T-cell (primary cell): ENCODE measurements around the gene VWF. TPM values are rescaled to one million over a fixed set of nuclear protein-coding genes. Genes with fewer than 3 reads are reported as not detected.

ENCODE experiments used
- ATAC-seq, 4 experiments: fragments of 200-7000 bp in 3 of 4; fragments of 150-1000 bp in 1 of 4; cut with Tn5 transposase; replicated peaks in 1 of 4; 1 replicate in 3 of 4; 2 replicates in 1 of 4; pipeline ENCODE4 v1.10.0; 2021; ENCODE audit warnings: moderate library complexity in 3 of 4, mild to moderate bottlenecking in 2 of 4, moderate number of reproducible peaks in 1 of 4
- CTCF ChIA-PET, 2 donors: fragments of 300-600 bp; sonication (Branson Sonifier 250); formaldehyde crosslinking; loops; one replicate each; lab custom pipeline; 2022; ENCODE audit warnings: antibody characterized with exemption in 2 of 2; lab: Charles Lee
- POLR2A ChIA-PET, 2 donors: fragments of 300-600 bp; sonication (Branson Sonifier 250); formaldehyde crosslinking; loops; one replicate each; lab custom pipeline; 2022; ENCODE audit warnings: antibody characterized with exemption in 2 of 2; lab: Charles Lee
- DNase-seq, 35 experiments: peaks; one replicate each; pipeline versions ENCODE4 v3.0.0 to v3.0.0-alpha.2; 2013 to 2023
- H3K27ac ChIP-seq: one replicate; pipeline ENCODE4 v1.5.1; 2013; ENCODE audit warnings: low read length
- H3K27me3 ChIP-seq, 2 experiments: replicated peaks in 1 of 2; 1 replicate in 1 of 2; 2 replicates in 1 of 2; pipeline versions ENCODE4 v1.6.1 to v1.7.0; 2013; ENCODE audit warnings: low read length in 1 of 2, mixed read lengths in 1 of 2; ENCODE audit not compliant: control insufficient read depth in 2 of 2, insufficient read depth in 2 of 2; ENCODE audit errors: extremely low read depth in 1 of 2
- H3K36me3 ChIP-seq, 2 donors: 1 replicate in 1 of 2; 2 replicates in 1 of 2; pipeline versions ENCODE4 v1.6.1 to v1.7.0; 2013; ENCODE audit warnings: low read length in 1 of 2; ENCODE audit not compliant: control insufficient read depth in 2 of 2, insufficient read depth in 1 of 2; ENCODE audit errors: extremely low read depth in 1 of 2
- H3K4me1 ChIP-seq, 2 experiments: 1 replicate in 1 of 2; 2 replicates in 1 of 2; pipeline versions ENCODE4 v1.6.1 to v1.7.0; 2013; ENCODE audit warnings: low read length in 2 of 2, mixed read lengths in 1 of 2; ENCODE audit not compliant: insufficient read depth in 2 of 2, control insufficient read depth in 1 of 2; ENCODE audit errors: extremely low read depth in 1 of 2
- H3K4me3 ChIP-seq, 2 donors: 1 replicate in 1 of 2; 2 replicates in 1 of 2; pipeline versions ENCODE4 v1.5.1 to v1.7.0; 2013; ENCODE audit warnings: mild to moderate bottlenecking in 2 of 2, low read length in 1 of 2, moderate library complexity in 1 of 2; ENCODE audit not compliant: control insufficient read depth in 1 of 2; ENCODE audit errors: extremely low read depth in 1 of 2
- H3K9me3 ChIP-seq: 2 replicates; pipeline ENCODE4 v1.7.0; 2013
- H3K27ac Mint-ChIP-seq, 2 donors: one replicate each; pipeline ENCODE4 v1.8.0; 2020 to 2021; ENCODE audit warnings: mild to moderate bottlenecking in 2 of 2, mixed read lengths in 2 of 2
- H3K27me3 Mint-ChIP-seq, 2 donors: one replicate each; pipeline ENCODE4 v1.8.0; 2021 to 2022; ENCODE audit warnings: mixed read lengths in 2 of 2
- H3K36me3 Mint-ChIP-seq: one replicate; pipeline ENCODE4 v1.8.0; 2021; ENCODE audit warnings: mixed read lengths
- H3K4me1 Mint-ChIP-seq, 3 donors: one replicate each; pipeline ENCODE4 v1.8.0; 2020 to 2022; ENCODE audit warnings: mixed read lengths in 3 of 3, mild to moderate bottlenecking in 1 of 3
- H3K4me3 Mint-ChIP-seq, 3 donors: one replicate each; pipeline ENCODE4 v1.8.0; 2020 to 2022; ENCODE audit warnings: mild to moderate bottlenecking in 3 of 3, mixed read lengths in 3 of 3, moderate library complexity in 3 of 3
- H3K9me3 Mint-ChIP-seq, 3 donors: one replicate each; pipeline ENCODE4 v1.8.0; 2020 to 2022; ENCODE audit warnings: mixed read lengths in 3 of 3
- WGBS: methylation state at CpG from one replicate; pipeline ENCODE4 v1.1.5; 2013; ENCODE audit warnings: missing lambda C conversion rate; ENCODE audit not compliant: insufficient coverage; 5-methylcytosine and 5-hydroxymethylcytosine counted together
- total RNA-seq, 35 experiments: library from RNA in 6 of 35; stranded (reverse) in 6 of 35; fragments of 120-200 nt in 1 of 35; gene quantifications; one replicate each; pipeline versions ENCODE4 v1.2.1 to v1.2.4 and lab custom pipeline; 2013 to 2026

VWF gene
- total RNA-seq, 5 donors from 2014 or later (not counting 1 experiment from before 2014, with no cell fraction given): 0.13 to 0.90 (median 0.74) TPM; not detected in 1

DNA sequence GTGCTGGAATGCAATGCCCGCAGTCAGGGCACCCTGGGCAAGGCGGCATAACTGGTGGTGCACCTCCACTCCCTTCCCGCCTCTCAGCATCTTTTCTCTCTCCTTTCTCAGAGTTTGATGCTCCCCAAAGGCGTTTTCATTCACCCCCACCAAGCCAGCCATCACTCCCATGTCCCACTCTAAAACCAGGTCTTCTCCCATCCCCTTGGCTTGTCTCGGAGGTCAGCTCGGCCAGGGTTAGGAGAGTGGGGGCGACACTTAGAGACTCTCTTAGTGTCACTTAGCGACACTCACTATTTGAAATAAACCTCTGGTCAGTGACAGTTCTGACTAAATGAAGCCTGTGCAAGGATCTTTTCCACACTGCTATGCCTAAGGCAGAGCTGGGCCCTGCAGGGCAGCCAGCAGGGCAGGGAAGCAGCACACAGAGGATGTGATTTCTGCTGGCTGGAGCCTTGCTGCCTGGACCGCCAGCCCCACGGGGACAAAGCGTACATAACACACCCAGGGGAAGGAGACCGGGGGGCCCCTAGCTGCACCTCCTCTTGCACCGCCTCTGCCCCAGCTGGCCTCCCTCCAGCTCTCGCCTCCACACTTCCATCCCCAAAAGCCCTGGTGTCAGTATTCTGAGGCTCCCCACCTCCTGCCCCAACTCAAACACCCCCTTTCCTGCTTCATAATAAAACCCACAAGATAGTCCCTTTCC is 64.5 kb downstream of the VWF start:
- Histone ChIP-seq H3K4me1 (peaks cover 0 to 13% of the 10 kb centered on the region in 2 experiments), H3K27ac (no peak overlapping the region), H3K27me3 (peaks cover 0 to 56% of the 10 kb centered on the region in 2 experiments), H3K9me3 (no peaks in the 10 kb centered on the region), H3K36me3 (no peaks in the 10 kb centered on the region), H3K4me3 (no peak overlapping the region)
- Mint-ChIP-seq H3K9me3 (no peaks in the 10 kb centered on the region), H3K27me3 (peaks cover 0 to 29% of the 10 kb centered on the region in 2 donors), H3K4me3 (no peak overlapping the region), H3K27ac (no peak overlapping the region), H3K36me3 (no peaks in the 10 kb centered on the region), H3K4me1 (peaks cover 0 to 9% (median 8%) of the 10 kb centered on the region in 3 donors)
- ATAC-seq (no peak), DNase-seq (no peak)
- 71% methylated on average over 13 of the region's 14 CpGs for WGBS
- ChIA-PET POLR2A (no interaction called here), CTCF (no interaction called here)

DNA sequence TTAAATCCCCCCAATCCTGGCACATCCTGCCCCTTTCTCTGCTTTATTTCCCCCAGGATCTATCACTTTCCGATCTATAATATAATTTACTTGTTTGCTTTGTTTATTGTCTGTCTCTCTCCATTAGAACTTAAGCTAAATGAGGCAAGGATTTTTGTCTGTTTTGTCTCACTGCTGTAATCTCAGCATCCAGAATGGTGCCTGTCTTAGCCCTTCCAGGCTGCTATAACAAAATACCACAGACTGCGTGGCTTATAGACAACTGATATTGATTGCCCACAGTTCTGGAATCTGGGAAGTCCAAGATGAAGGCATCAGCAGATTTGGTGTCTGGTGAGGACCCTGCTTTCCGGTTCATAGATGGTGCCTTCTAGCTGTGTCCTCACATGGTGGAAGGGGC is 65.2 kb downstream of the VWF start:
- H3K9me3 ChIP-seq: no peaks in the 10 kb centered on the region
- peaks cover 0 to 9% (median 8%) of the 10 kb centered on the region in 3 donors for H3K4me1 Mint-ChIP-seq
- ChIA-PET CTCF (no interaction called here), POLR2A (no interaction called here)
- H3K4me3 ChIP-seq: no peak overlapping the region
- DNase-seq (no peak), ATAC-seq (no peak)
- no peak overlapping the region for H3K27ac Mint-ChIP-seq
- WGBS: no CpG with 5 or more reads among the region's 3 CpGs
- no peaks in the 10 kb centered on the region for H3K36me3 Mint-ChIP-seq
- H3K4me3 Mint-ChIP-seq: no peak overlapping the region
- H3K4me1 ChIP-seq: peaks cover 0 to 13% of the 10 kb centered on the region in 2 experiments
- peaks cover 0 to 29% of the 10 kb centered on the region in 2 donors for H3K27me3 Mint-ChIP-seq
- peaks cover 0 to 53% of the 10 kb centered on the region in 2 experiments for H3K27me3 ChIP-seq
- no peaks in the 10 kb centered on the region for H3K36me3 ChIP-seq
- H3K27ac ChIP-seq: no peak overlapping the region
- no peaks in the 10 kb centered on the region for H3K9me3 Mint-ChIP-seq

DNA sequence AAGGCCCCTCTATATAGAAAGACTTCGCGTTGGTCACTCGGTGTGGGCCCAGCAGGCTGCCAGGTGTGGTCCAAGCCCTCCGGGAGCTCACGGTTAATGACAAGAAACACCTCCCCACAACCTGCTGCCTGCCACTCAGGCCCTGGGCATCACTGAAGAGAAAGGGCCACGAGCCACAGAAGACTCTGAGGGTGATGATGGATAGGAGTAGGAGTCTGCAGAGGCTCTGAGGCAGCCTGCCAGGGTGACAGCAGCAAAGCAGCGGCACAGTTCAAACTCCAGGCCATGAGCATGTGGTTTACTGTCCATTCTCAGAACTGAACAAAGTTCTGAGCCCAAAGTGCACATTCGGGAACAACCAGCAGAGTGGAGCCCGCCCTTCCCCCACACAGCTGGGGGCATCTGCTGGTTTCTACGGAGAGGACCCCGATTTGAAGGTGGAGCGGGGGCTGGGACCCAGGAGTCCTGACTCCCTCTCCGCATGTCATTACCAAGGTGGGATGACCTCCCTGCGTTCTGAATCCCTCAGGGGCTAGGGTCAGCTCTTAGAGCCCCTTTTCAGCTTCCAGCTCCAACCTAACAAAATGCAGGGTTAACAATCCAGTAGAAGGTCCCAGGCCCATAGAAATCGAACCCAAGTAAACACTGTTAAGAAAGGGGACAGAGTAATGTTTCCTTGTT is 65.8 kb downstream of the VWF start:
- CTCF ChIA-PET: interaction anchor here (0.7 to 1.1 kb wide), 3 partner anchors 9 to 225 kb away, joined by 3 to 7 read pairs (median 6); no protein-coding TSS in a partner anchor
- WGBS: 91% methylated on average over 8 of the region's 15 CpGs
- peaks cover 0 to 48% of the 10 kb centered on the region in 2 experiments for H3K27me3 ChIP-seq
- ATAC-seq: no peak
- H3K4me3 ChIP-seq: no peak overlapping the region
- H3K4me1 ChIP-seq: peaks cover 0 to 13% of the 10 kb centered on the region in 2 experiments
- POLR2A ChIA-PET: no interaction called here
- H3K36me3 ChIP-seq: no peaks in the 10 kb centered on the region
- Mint-ChIP-seq H3K36me3 (no peaks in the 10 kb centered on the region), H3K4me1 (peaks cover 0 to 9% (median 8%) of the 10 kb centered on the region in 3 donors), H3K27me3 (peaks cover 0 to 26% of the 10 kb centered on the region in 2 donors), H3K27ac (no peak overlapping the region), H3K9me3 (no peaks in the 10 kb centered on the region), H3K4me3 (peak overlapping the region in 1 of 3 donors; percentile 18)
- H3K9me3 ChIP-seq: no peaks in the 10 kb centered on the region
- DNase-seq: no peak
- no peak overlapping the region for H3K27ac ChIP-seq

DNA sequence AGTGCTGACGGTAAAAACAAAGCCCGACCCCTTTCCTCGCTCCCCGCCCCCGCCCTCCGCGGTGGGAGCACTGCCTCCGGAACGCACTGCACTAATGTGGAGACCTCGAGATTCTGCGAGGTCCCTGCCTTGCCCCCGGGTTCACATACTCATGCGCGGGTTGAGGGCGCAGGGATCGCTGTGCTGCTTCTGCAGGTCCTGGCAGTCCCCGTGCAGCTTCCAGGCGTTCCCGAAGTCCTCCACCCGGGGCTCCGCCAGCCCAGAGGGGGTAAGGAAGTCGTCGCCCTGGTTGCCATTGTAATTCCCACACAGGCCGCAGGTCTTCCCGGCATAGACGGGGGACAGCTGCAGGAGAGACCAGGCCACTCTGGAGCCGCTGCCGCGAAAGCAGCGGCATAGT is 66.8 kb downstream of the VWF start:
- Histone ChIP-seq H3K36me3 (no peaks in the 10 kb centered on the region), H3K4me1 (peaks cover 0 to 9% of the 10 kb centered on the region in 2 experiments), H3K27ac (no peak overlapping the region), H3K27me3 (peaks cover 0 to 44% of the 10 kb centered on the region in 2 experiments), H3K4me3 (no peak overlapping the region), H3K9me3 (no peaks in the 10 kb centered on the region)
- CTCF ChIA-PET: interaction anchor here (0.6 to 1.1 kb wide), 4 partner anchors 8 to 607 kb away, joined by 3 to 7 read pairs (median 6); no protein-coding TSS in a partner anchor
- Mint-ChIP-seq H3K36me3 (no peaks in the 10 kb centered on the region), H3K4me3 (peak overlapping the region in 1 of 3 donors; percentile 18), H3K4me1 (peaks cover 0 to 6% (median 0%) of the 10 kb centered on the region in 3 donors), H3K27ac (no peak overlapping the region), H3K9me3 (no peaks in the 10 kb centered on the region), H3K27me3 (peaks cover 0 to 26% of the 10 kb centered on the region in 2 donors)
- DNase-seq (no peak), ATAC-seq (no peak)
- POLR2A ChIA-PET: interaction anchor here in 1 of 2 donors (0.6 kb wide), 1 partner anchor 38 kb away, joined by 8 read pairs; no protein-coding TSS in a partner anchor
- 93% methylated on average over 28 of the region's 30 CpGs for WGBS

DNA sequence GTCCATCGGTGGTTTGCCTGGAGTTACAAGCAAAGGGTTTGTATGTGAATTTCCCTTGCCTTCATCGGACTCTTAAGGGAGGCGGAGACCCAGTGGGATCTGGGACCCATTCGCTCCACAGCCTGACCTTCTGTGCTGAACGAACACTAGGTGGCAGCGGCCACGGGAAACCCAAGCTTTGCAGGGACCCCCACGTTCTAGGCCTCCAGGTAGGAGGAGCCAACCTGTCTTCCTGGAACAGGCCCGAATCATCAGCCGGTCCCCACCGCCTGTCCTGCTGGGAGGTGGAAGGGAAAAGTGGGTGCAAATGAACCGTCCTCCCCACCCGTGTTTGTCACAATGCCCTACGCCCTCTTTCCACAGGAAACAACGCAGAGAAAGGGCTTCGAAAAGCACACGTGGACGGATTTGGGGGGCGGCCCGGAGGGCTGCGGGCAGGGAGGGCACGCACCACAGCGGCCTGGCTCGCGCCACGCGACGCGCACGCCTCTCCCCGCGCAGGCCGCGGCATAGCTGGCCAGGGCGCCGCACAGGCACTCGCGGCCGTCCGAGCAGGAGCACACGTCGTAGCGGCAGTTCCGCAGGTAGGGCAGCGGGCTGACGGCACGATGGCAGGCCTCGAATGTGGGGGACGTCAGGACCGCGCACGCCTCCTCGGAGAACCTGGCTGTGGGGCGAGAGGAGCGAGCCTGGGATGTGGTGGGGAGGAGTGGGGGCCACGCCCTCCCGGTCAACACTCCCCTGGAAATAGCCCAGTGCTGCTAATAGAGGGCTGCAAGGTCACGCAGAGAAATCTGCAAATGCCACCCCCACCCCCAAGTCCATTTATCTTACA is 67.8 kb downstream of the VWF start:
- H3K4me1 ChIP-seq: peaks cover 0 to 9% of the 10 kb centered on the region in 2 experiments
- H3K27ac ChIP-seq: no peak overlapping the region
- peaks cover 0 to 47% of the 10 kb centered on the region in 2 experiments for H3K27me3 ChIP-seq
- peak; percentile 79 to 94 (median 84) for ATAC-seq
- Mint-ChIP-seq H3K27me3 (peaks cover 0 to 28% of the 10 kb centered on the region in 2 donors), H3K4me3 (peak overlapping the region; percentile 57 to 75 (median 64)), H3K4me1 (peaks cover 0 to 6% (median 0%) of the 10 kb centered on the region in 3 donors), H3K36me3 (no peaks in the 10 kb centered on the region), H3K27ac (peak overlapping the region in 1 of 2 donors; percentile 68), H3K9me3 (no peaks in the 10 kb centered on the region)
- peak overlapping the region; percentile 24 to 42 for H3K4me3 ChIP-seq
- 27% methylated on average over 47 of the region's 58 CpGs for WGBS
- H3K9me3 ChIP-seq: no peaks in the 10 kb centered on the region
- H3K36me3 ChIP-seq: no peaks in the 10 kb centered on the region
- ChIA-PET CTCF (no interaction called here), POLR2A (no interaction called here)
- peak in 21 of 35 experiments; percentile 9 to 53 (median 31) for DNase-seq
